Mesodermal cell (in vitro differentiated cells): ENCODE data around the gene XDH.

Experiments used
- H3K27ac ChIP-seq: 2 replicates; pipeline ENCODE4 v1.7.0; 2013; ENCODE audit warnings: mild to moderate bottlenecking, low read depth, low read length, moderate library complexity; ENCODE audit not compliant: severe bottlenecking
- H3K36me3 ChIP-seq: 2 replicates; pipeline ENCODE4 v1.7.1; 2013; ENCODE audit warnings: mild to moderate bottlenecking, low read length, moderate library complexity; ENCODE audit not compliant: control insufficient read depth, insufficient read depth
- H3K4me1 ChIP-seq: one replicate; pipeline ENCODE4 v1.7.1; 2013; ENCODE audit warnings: mild to moderate bottlenecking, low read length; ENCODE audit not compliant: insufficient read depth, control insufficient read depth, poor library complexity, severe bottlenecking
- H3K4me3 ChIP-seq: 2 replicates; pipeline ENCODE4 v1.7.0; 2013; ENCODE audit warnings: low read length, control low read depth, mild to moderate bottlenecking; ENCODE audit not compliant: insufficient read depth, poor library complexity, severe bottlenecking; ENCODE audit errors: extremely low read depth
- H3K9me3 ChIP-seq: 2 replicates; pipeline ENCODE4 v1.7.1; 2013; ENCODE audit warnings: mild to moderate bottlenecking, low read length, moderate library complexity; ENCODE audit not compliant: control insufficient read depth
- WGBS, 2 experiments: methylation state at CpG; one replicate each; pipeline ENCODE4 v1.1.5; 2013; ENCODE audit warnings: missing lambda C conversion rate in 2 of 2; ENCODE audit not compliant: insufficient coverage in 2 of 2; 5-methylcytosine and 5-hydroxymethylcytosine counted together

XDH gene

GRCh38 chr2:31366733-31367132, 47.8 kb downstream of the XDH start:
- H3K9me3 ChIP-seq, result no peaks in the 10 kb centered on the region
- 86 to 92% methylated on average over 3 to 4 of the region's 4 CpGs for WGBS, 2 experiments
- no peaks in the 10 kb centered on the region for H3K36me3 ChIP-seq
- no peak overlapping the region for H3K4me3 ChIP-seq
- no peaks in the 10 kb centered on the region for H3K4me1 ChIP-seq
- H3K27ac ChIP-seq, result no peak overlapping the region

DNA sequence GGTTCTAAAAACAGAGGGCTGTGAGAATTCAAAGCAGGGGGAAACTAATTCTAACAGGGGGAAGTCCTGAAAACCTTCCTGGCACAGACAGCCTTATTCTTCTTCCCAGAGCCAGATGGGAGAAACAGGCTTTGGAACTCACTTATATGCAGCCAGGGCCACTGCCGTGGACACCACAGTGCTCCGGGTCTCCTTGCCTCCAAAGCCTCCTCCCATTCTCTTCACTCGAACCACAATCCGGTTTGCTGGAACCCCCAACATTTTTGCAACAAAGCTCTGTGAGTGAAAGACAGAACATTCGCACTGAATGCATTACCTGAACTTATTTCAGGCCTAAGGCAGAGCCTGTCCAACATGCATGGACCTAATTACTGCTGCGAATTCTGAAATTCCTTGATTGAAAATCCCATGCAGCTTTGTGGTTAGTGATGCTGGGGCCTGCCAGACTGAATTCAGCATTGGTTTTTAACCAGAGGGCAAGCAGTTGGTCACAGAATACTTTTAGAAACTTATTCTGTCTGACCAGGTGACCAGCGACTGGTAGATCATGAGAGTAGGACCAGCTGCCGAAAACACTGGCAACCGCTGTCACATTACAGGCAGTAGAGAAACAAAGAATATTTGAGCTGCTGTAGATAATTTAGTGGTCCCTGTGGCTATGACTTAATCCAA, 48.6 kb downstream of the XDH start:
- H3K36me3 ChIP-seq, result no peaks in the 10 kb centered on the region
- no peak overlapping the region for H3K4me3 ChIP-seq
- H3K4me1 ChIP-seq, result no peaks in the 10 kb centered on the region
- no peak overlapping the region for H3K27ac ChIP-seq
- H3K9me3 ChIP-seq, result no peaks in the 10 kb centered on the region
- WGBS, 2 experiments, result 91 to 96% methylated on average over 7 to 8 of the region's 9 CpGs

- Histone ChIP-seq H3K4me1 (no peaks in the 10 kb centered on the region), H3K9me3 (no peaks in the 10 kb centered on the region), H3K4me3 (no peak overlapping the region), H3K27ac (no peak overlapping the region), H3K36me3 (no peaks in the 10 kb centered on the region)
- 91 to 98% methylated on average over 10 of the region's 10 CpGs for WGBS, 2 experiments
Observed at GRCh38 chr2:31365348-31365747, 49.2 kb downstream of the XDH start.

GRCh38 chr2:31363956-31364750, 50.4 kb downstream of the XDH start:
- no peaks in the 10 kb centered on the region for H3K36me3 ChIP-seq
- H3K9me3 ChIP-seq, result no peaks in the 10 kb centered on the region
- H3K27ac ChIP-seq, result no peak overlapping the region
- 90 to 97% methylated on average over 9 to 12 of the region's 15 CpGs for WGBS, 2 experiments
- no peaks in the 10 kb centered on the region for H3K4me1 ChIP-seq
- H3K4me3 ChIP-seq, result no peak overlapping the region

DNA sequence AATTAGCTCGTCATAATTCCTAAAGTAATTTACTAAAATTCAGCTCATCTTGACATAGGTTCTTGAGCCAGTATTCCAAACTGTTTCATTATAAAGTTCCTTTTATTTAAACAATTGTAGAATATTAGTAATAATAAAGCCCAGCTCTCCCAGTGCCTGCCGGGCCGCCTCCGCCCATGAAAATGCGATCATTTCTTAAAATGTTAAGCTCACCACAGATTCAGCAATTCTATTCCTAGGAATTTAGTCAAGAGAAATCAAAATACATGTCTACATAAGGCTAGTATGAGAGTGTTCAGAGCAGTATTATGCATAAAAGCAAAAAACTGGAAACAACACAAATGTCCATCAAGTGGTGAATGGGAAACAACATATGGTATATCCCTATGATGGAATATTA, 52.0 kb downstream of the XDH start:
- H3K4me3 ChIP-seq, result no peak overlapping the region
- H3K36me3 ChIP-seq, result no peaks in the 10 kb centered on the region
- no peaks in the 10 kb centered on the region for H3K4me1 ChIP-seq
- H3K27ac ChIP-seq, result no peak overlapping the region
- H3K9me3 ChIP-seq, result no peaks in the 10 kb centered on the region
- 86 to 100% methylated on average over 1 of the region's 5 CpGs for WGBS, 2 experiments

DNA sequence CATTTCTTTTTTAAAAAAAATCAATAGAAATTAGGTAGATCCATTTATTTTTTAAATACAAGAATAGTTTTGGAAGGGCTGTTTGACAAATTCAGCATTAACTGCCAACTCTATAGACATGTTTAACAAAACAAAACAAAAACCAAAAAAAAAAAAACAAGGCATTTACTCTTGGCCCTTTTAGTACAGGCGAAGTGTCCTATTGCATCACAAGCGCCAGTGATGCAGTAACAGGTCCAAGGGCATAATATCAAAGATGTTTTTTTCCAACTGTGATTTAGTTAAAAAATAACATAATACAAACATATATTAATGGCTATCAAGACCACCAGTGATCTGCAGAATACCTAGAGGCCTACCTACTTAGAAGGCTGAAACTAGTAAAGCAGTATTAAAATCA, 55.3 kb downstream of the XDH start:
- H3K27ac ChIP-seq, result no peak overlapping the region
- H3K4me3 ChIP-seq, result no peak overlapping the region
- H3K9me3 ChIP-seq, result no peaks in the 10 kb centered on the region
- H3K36me3 ChIP-seq, result no peaks in the 10 kb centered on the region
- no peaks in the 10 kb centered on the region for H3K4me1 ChIP-seq
- no CpG with 5 or more reads among the region's 2 CpGs for WGBS, 2 experiments

DNA sequence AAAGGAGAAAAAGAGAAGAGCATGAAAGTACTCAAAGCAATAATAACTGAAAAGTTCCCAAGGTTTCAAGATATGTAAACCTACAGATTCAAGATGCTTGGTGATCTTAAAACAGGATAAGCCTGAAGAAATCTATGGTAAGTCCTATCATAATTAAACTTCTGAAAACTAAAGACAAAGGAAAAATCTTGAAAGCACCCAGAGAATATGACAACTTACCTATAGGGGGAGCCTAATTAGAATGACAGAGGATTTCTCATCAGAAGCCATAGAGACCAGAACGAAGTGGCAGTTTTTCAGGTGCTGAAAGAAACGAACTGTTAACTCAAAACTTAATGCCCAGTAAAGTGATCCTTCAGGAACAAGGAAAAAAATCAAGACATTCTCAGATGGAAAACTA, 59.7 kb downstream of the XDH start:
- Histone ChIP-seq H3K4me3 (no peak overlapping the region), H3K36me3 (no peaks in the 10 kb centered on the region), H3K27ac (no peak overlapping the region), H3K4me1 (no peaks in the 10 kb centered on the region), H3K9me3 (no peaks in the 10 kb centered on the region)
- 30% methylated on average over 2 of the region's 2 CpGs; no CpG with 5 or more reads in 1 of the 2 experiments for WGBS, 2 experiments

GRCh38 chr2:31353179-31353578, 61.4 kb downstream of the XDH start:
- H3K27ac ChIP-seq, result no peak overlapping the region
- H3K36me3 ChIP-seq, result no peaks in the 10 kb centered on the region
- 78 to 83% methylated on average over 1 of the region's 2 CpGs for WGBS, 2 experiments
- H3K4me1 ChIP-seq, result no peaks in the 10 kb centered on the region
- H3K4me3 ChIP-seq, result no peak overlapping the region
- no peaks in the 10 kb centered on the region for H3K9me3 ChIP-seq

DNA sequence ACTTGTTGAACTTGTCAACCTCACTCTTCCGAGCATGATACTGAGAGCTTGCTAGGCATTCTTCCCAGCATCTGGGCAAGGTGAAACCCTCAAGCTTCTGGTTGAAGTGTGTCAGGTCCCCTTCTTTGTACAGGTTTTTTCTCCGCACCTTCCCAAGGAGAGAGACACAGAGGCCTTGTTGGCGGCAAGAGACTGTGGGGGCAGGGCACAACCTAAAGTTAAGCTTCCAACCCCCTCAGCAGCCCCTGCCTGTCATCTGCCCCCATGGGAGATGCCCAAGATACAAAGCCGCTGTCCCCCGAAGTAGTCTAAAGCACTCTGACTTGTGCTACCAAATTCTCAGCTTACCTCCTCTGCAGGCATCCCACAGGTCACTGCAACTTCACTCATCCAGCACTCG, 64.9 kb downstream of the XDH start:
- Histone ChIP-seq H3K4me1 (no peaks in the 10 kb centered on the region), H3K9me3 (no peaks in the 10 kb centered on the region), H3K27ac (no peak overlapping the region), H3K4me3 (no peak overlapping the region), H3K36me3 (no peaks in the 10 kb centered on the region)
- 94 to 100% methylated on average over 4 to 5 of the region's 6 CpGs for WGBS, 2 experiments

GRCh38 chr2:31349160-31349559, 65.4 kb downstream of the XDH start:
- WGBS, 2 experiments, result 95 to 99% methylated on average over 7 of the region's 7 CpGs

GRCh38 chr2:31348618-31349017, 65.9 kb downstream of the XDH start:
- Histone ChIP-seq H3K4me3 (no peak overlapping the region), H3K36me3 (no peaks in the 10 kb centered on the region), H3K9me3 (no peaks in the 10 kb centered on the region), H3K27ac (no peak overlapping the region), H3K4me1 (no peaks in the 10 kb centered on the region)
- WGBS, 2 experiments, result 80 to 84% methylated on average over 3 to 5 of the region's 5 CpGs

More at GRCh38 chr2:31349160-31349559, 65.4 kb downstream of the XDH start:
- no peaks in the 10 kb centered on the region for H3K4me1 ChIP-seq
- H3K36me3 ChIP-seq, result no peaks in the 10 kb centered on the region
- H3K9me3 ChIP-seq, result no peaks in the 10 kb centered on the region
- no peak overlapping the region for H3K27ac ChIP-seq
- H3K4me3 ChIP-seq, result no peak overlapping the region
